GM18499 (cell line): ENCODE measurements around the gene ECHDC1.

Source experiments
- ATAC-seq: cut with Tn5 transposase; IDR thresholded peaks from one replicate; pipeline ENCODE4 v1.9.1; 2021; ENCODE audit warnings: moderate number of reproducible peaks; ENCODE audit not compliant: insufficient read depth, unreplicated experiment

Gene ECHDC1

DNA sequence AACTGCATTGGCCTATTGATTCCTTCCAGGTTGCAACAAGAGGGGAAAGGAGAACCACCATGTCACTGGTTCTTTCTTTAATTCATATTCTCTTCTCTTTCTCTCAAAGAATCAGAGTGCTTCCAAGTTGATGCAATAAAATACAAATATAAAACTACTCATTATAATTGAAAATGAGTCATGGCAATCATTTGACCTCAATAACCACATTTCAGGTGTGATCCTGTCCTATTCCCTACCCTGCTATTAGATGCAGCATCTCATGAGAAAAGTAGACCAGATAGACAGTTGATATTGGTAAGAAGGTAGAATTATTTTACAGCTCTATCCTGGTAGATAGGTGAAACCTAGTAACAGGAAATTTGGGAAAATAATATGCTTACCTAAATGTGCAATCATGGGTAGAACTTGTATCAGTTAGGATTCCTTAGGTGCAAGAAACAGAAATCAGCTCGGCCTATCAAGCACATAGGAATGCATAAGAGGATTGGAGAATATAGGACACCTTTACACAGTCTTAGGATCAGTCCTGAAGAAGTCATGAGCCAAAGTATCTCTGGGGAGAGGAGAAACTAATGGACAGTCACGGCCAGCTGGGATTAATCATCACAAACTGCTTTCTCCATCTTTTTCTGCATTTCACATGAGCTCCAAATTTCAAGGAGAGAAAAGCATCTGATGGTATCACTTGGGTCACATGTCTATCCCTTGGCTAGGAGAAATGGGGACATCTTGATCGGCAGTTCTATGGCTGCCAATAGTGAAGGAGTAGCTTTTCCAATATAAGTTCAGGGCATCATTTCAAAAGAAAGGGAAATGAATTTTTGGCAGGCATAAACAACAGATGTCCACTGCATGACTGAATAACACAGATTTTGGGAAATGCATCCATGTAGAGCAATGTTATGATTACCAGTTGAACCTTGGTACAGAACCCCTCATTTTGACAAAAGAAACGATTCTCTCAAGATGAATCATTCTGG is 96.0 kb downstream of the ECHDC1 start:
- ATAC-seq = no peak

- ATAC-seq = no peak
Measured at GRCh38 chr6:127243501-127243900, 99.9 kb downstream of the ECHDC1 start.
